Breast epithelium (tissue), 3 donors: ENCODE measurements around the gene TIPIN.

ENCODE experiments used
- CTCF ChIP-seq, 3 donors: fragments of 450-650 bp; IDR thresholded peaks; one replicate each; pipeline ENCODE4 v1.5.1; 2016 to 2017; ENCODE audit warnings: antibody characterized with exemption in 3 of 3, mild to moderate bottlenecking in 3 of 3, moderate library complexity in 3 of 3
- POLR2AphosphoS5 ChIP-seq, 3 donors: sonication (generic); formaldehyde crosslinking; IDR thresholded peaks; one replicate each; pipeline ENCODE4 v1.6.1; 2017; ENCODE audit warnings: antibody characterized with exemption in 3 of 3

DNA sequence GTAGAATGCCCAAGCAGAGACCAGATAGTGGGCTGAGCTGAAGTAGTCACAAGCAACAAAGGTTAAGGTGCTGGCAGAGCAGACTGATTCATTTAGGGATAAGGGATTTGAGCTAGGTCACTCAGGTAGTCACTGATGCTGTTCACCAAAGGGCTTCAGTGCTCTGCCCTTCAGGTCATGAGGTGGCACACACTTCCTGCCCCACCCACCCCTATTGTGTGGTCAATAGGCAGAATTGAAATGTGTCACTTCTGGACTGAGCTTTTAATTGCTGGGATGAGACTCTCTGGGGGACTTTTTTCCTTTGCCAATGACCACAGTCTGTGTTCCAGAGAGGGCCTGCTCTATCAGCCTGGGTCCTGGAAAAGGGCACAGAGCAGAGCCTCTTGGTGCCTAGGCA is 66.0 kb downstream of the TIPIN start:
- TF ChIP-seq CTCF (IDR thresholded peaks at IDR 0.05) = no peak
- TF ChIP-seq POLR2AphosphoS5 (IDR thresholded peaks at IDR 0.05) = no peak
